GM23338 (cell line): Measurements from ENCODE around the gene MXRA8. TPM values are rescaled to one million over a fixed set of nuclear protein-coding genes. Genes with fewer than 3 reads are reported as not detected.

ENCODE experiments used
- ATAC-seq: fragments of 200-7000 bp; cut with Tn5 transposase; 3 replicates; pipeline ENCODE4 v1.9.1; 2020
- DNase-seq: peaks from one replicate; pipeline ENCODE4 v3.0.0-alpha.2; 2015; ENCODE audit warnings: low spot score
- H2AFZ ChIP-seq: fragments of 200-600 bp; sonication (generic); 2 replicates; pipeline ENCODE4 v1.8.0; 2016; ENCODE audit warnings: antibody characterized with exemption, mild to moderate bottlenecking, moderate library complexity
- H3F3A ChIP-seq: fragments of 200-600 bp; sonication (generic); replicated peaks from 2 replicates; pipeline ENCODE4 v1.8.0; 2017; ENCODE audit warnings: antibody characterized with exemption, mixed run types, low read depth
- H3K27ac ChIP-seq: fragments of 200-600 bp; sonication (generic); 2 replicates; pipeline ENCODE4 v1.6.1; 2016; ENCODE audit warnings: low read depth
- H3K27me3 ChIP-seq: fragments of 200-600 bp; sonication (generic); 2 replicates; pipeline ENCODE4 v1.8.0; 2016; ENCODE audit warnings: mild to moderate bottlenecking, mixed run types, moderate library complexity; ENCODE audit not compliant: insufficient read depth
- H3K36me3 ChIP-seq: fragments of 200-600 bp; sonication (generic); 2 replicates; pipeline ENCODE4 v1.8.0; 2016; ENCODE audit warnings: mild to moderate bottlenecking; ENCODE audit not compliant: insufficient read depth
- H3K4me1 ChIP-seq: fragments of 200-600 bp; sonication (generic); 2 replicates; pipeline ENCODE4 v1.8.0; 2016; ENCODE audit warnings: mild to moderate bottlenecking, moderate library complexity; ENCODE audit not compliant: insufficient read depth
- H3K4me2 ChIP-seq: fragments of 200-600 bp; sonication (generic); 2 replicates; pipeline ENCODE4 v1.7.1; 2017; ENCODE audit warnings: mixed run types
- H3K4me3 ChIP-seq: fragments of 200-600 bp; sonication (generic); 2 replicates; pipeline ENCODE4 v1.6.1; 2016; ENCODE audit warnings: mixed run types
- H3K79me2 ChIP-seq: fragments of 200-600 bp; sonication (generic); replicated peaks from 2 replicates; pipeline ENCODE4 v1.8.0; 2017; ENCODE audit warnings: mild to moderate bottlenecking; ENCODE audit not compliant: insufficient read depth
- H3K9me2 ChIP-seq: fragments of 200-600 bp; sonication (generic); 2 replicates; pipeline ENCODE4 v1.8.0; 2017; ENCODE audit not compliant: insufficient read depth
- H4K20me1 ChIP-seq: fragments of 200-600 bp; sonication (generic); replicated peaks from 2 replicates; pipeline ENCODE4 v1.8.0; 2017; ENCODE audit warnings: mild to moderate bottlenecking; ENCODE audit not compliant: insufficient read depth
- H3K27ac Mint-ChIP-seq: 2 replicates; pipeline ENCODE4 v1.8.0; 2020; ENCODE audit warnings: inconsistent platforms, mild to moderate bottlenecking, moderate library complexity, mixed read lengths
- H3K27me3 Mint-ChIP-seq: 3 replicates; pipeline ENCODE4 v1.8.0; 2022; ENCODE audit warnings: low read depth, mild to moderate bottlenecking, moderate library complexity, mixed read lengths, inconsistent platforms; ENCODE audit not compliant: insufficient read depth, poor library complexity
- H3K36me3 Mint-ChIP-seq: 3 replicates; pipeline ENCODE4 v1.8.0; 2021; ENCODE audit warnings: low read depth, mild to moderate bottlenecking, inconsistent platforms, moderate library complexity, mixed read lengths
- H3K4me1 Mint-ChIP-seq: 3 replicates; pipeline ENCODE4 v1.8.0; 2020; ENCODE audit warnings: mild to moderate bottlenecking, inconsistent platforms, mixed read lengths
- H3K4me3 Mint-ChIP-seq: 3 replicates; pipeline ENCODE4 v1.8.0; 2021; ENCODE audit warnings: moderate library complexity, mild to moderate bottlenecking, inconsistent platforms, mixed read lengths
- H3K9me3 Mint-ChIP-seq: 3 replicates; pipeline ENCODE4 v1.8.0; 2020; ENCODE audit warnings: moderate library complexity, mild to moderate bottlenecking, inconsistent platforms, mixed read lengths
- CREB1 ChIP-seq: fragments of 250-450 bp; sonication (Bioruptor Pico); IDR thresholded peaks from 2 replicates; pipeline ENCODE4 v1.5.0; 2020; ENCODE audit warnings: low read depth, mild to moderate bottlenecking, moderate library complexity
- EZH2 ChIP-seq: fragments of 200-600 bp; sonication (generic); IDR thresholded peaks from one replicate; pipeline ENCODE4 v1.8.0; 2017; ENCODE audit warnings: antibody characterized with exemption, mild to moderate bottlenecking, low read depth; ENCODE audit not compliant: unreplicated experiment
- EZH2phosphoT487 ChIP-seq: fragments of 200-600 bp; sonication (generic); IDR thresholded peaks from one replicate; pipeline ENCODE4 v1.8.1; 2018; ENCODE audit warnings: antibody characterized with exemption; ENCODE audit not compliant: unreplicated experiment
- JUNB ChIP-seq: IDR thresholded peaks from one replicate; pipeline ENCODE4 v1.6.1; 2016; ENCODE audit warnings: antibody characterized with exemption; ENCODE audit not compliant: unreplicated experiment
- NANOG ChIP-seq: IDR thresholded peaks from 2 replicates; pipeline ENCODE4 v1.6.1; 2016; ENCODE audit warnings: antibody characterized with exemption, borderline replicate concordance
- POLR2AphosphoS5 ChIP-seq: IDR thresholded peaks from 2 replicates; pipeline ENCODE4 v1.6.1; 2016; ENCODE audit warnings: antibody characterized with exemption, low read depth
- STAT1 ChIP-seq: IDR thresholded peaks from one replicate; pipeline ENCODE4 v1.6.1; 2016; ENCODE audit warnings: antibody characterized with exemption; ENCODE audit not compliant: unreplicated experiment
- ZNF114 ChIP-seq: fragments of 250-450 bp; sonication (Bioruptor Pico); IDR thresholded peaks from 2 replicates; pipeline ENCODE4 v1.5.0; 2020; ENCODE audit warnings: mild to moderate bottlenecking, moderate library complexity
- ZNF331 ChIP-seq: fragments of 250-450 bp; sonication (Bioruptor Pico); IDR thresholded peaks from 2 replicates; pipeline ENCODE4 v1.5.0; 2020; ENCODE audit warnings: low read depth, mild to moderate bottlenecking, moderate library complexity
- polyA plus RNA-seq: library from polyadenylated mRNA; unstranded; fragments of >200 nt; fragmentation: Nextera tagmentation; extraction: Ambion mirVana; gene quantifications from 2 replicates; pipeline ENCODE4 v1.2.1, GENCODE V29; 2016
- total RNA-seq: library from RNA; depleted of rRNA; stranded (reverse); fragments of >200 nt; shearing (Covaris generic); gene quantifications from 2 replicates; pipeline ENCODE4 v1.2.3, GENCODE V29; 2014
- TF ChIP-seq, protein P1 (sequence below): IDR thresholded peaks from one replicate; pipeline ENCODE4 v1.6.1; 2018; ENCODE audit warnings: antibody characterized with exemption; ENCODE audit not compliant: unreplicated experiment
- TF ChIP-seq, protein P2 (sequence below): IDR thresholded peaks from 2 replicates; pipeline ENCODE4 v1.6.1; 2016; ENCODE audit warnings: antibody characterized with exemption
- TF ChIP-seq, protein P3 (sequence below), 2 experiments: fragments of 200-600 bp in 1 of 2; sonication (generic) in 1 of 2; conservative IDR thresholded peaks; 2 replicates each; pipeline versions ENCODE4 v1.5.1 to v1.6.1; 2016 to 2017; ENCODE audit warnings: antibody characterized with exemption in 2 of 2, low read depth in 2 of 2, mild to moderate bottlenecking in 2 of 2, moderate library complexity in 1 of 2
- TF ChIP-seq, protein P4 (sequence below): fragments of 250-450 bp; sonication (Bioruptor Pico); IDR thresholded peaks from 2 replicates; pipeline ENCODE4 v1.5.0; 2020; ENCODE audit warnings: mild to moderate bottlenecking, moderate library complexity

Gene MXRA8
- total and polyA plus RNA-seq, 2 experiments from 2014 or later, result 9.1 to 17.2 TPM

GRCh38 chr1:1321477-1321876 lies 36.9 kb downstream of the MXRA8 start:
- Mint-ChIP-seq H3K36me3 (peaks cover 37% of the 10 kb centered on the region), H3K4me1 (peaks cover 15% of the 10 kb centered on the region), H3K4me3 (no peak overlapping the region), H3K27me3 (peaks cover 29% of the 10 kb centered on the region), H3K9me3 (no peaks in the 10 kb centered on the region; the same call in 2 of the 3 replicates), H3K27ac (no peak overlapping the region)
- H3K9me2 ChIP-seq, result no peaks in the 10 kb centered on the region
- no peak overlapping the region for H2AFZ ChIP-seq
- TF ChIP-seq CREB1 (CRISPR knock-in tag) (no peak), JUNB (no peak), EZH2phosphoT487 (no peak), STAT1 (no peak), NANOG (no peak), ZNF114 (CRISPR knock-in tag) (no peak), POLR2AphosphoS5 (no peak), ZNF331 (CRISPR knock-in tag) (no peak), EZH2 (no peak)
- TF ChIP-seq, protein P1, sequence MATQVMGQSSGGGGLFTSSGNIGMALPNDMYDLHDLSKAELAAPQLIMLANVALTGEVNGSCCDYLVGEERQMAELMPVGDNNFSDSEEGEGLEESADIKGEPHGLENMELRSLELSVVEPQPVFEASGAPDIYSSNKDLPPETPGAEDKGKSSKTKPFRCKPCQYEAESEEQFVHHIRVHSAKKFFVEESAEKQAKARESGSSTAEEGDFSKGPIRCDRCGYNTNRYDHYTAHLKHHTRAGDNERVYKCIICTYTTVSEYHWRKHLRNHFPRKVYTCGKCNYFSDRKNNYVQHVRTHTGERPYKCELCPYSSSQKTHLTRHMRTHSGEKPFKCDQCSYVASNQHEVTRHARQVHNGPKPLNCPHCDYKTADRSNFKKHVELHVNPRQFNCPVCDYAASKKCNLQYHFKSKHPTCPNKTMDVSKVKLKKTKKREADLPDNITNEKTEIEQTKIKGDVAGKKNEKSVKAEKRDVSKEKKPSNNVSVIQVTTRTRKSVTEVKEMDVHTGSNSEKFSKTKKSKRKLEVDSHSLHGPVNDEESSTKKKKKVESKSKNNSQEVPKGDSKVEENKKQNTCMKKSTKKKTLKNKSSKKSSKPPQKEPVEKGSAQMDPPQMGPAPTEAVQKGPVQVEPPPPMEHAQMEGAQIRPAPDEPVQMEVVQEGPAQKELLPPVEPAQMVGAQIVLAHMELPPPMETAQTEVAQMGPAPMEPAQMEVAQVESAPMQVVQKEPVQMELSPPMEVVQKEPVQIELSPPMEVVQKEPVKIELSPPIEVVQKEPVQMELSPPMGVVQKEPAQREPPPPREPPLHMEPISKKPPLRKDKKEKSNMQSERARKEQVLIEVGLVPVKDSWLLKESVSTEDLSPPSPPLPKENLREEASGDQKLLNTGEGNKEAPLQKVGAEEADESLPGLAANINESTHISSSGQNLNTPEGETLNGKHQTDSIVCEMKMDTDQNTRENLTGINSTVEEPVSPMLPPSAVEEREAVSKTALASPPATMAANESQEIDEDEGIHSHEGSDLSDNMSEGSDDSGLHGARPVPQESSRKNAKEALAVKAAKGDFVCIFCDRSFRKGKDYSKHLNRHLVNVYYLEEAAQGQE, result no peak
- TF ChIP-seq, protein P2, sequence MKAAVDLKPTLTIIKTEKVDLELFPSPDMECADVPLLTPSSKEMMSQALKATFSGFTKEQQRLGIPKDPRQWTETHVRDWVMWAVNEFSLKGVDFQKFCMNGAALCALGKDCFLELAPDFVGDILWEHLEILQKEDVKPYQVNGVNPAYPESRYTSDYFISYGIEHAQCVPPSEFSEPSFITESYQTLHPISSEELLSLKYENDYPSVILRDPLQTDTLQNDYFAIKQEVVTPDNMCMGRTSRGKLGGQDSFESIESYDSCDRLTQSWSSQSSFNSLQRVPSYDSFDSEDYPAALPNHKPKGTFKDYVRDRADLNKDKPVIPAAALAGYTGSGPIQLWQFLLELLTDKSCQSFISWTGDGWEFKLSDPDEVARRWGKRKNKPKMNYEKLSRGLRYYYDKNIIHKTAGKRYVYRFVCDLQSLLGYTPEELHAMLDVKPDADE, result no peak
- TF ChIP-seq, protein P3, sequence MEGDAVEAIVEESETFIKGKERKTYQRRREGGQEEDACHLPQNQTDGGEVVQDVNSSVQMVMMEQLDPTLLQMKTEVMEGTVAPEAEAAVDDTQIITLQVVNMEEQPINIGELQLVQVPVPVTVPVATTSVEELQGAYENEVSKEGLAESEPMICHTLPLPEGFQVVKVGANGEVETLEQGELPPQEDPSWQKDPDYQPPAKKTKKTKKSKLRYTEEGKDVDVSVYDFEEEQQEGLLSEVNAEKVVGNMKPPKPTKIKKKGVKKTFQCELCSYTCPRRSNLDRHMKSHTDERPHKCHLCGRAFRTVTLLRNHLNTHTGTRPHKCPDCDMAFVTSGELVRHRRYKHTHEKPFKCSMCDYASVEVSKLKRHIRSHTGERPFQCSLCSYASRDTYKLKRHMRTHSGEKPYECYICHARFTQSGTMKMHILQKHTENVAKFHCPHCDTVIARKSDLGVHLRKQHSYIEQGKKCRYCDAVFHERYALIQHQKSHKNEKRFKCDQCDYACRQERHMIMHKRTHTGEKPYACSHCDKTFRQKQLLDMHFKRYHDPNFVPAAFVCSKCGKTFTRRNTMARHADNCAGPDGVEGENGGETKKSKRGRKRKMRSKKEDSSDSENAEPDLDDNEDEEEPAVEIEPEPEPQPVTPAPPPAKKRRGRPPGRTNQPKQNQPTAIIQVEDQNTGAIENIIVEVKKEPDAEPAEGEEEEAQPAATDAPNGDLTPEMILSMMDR (conservative IDR thresholded peaks at IDR 0.05; ENCODE audit: low read depth in 2 of 2), result no peak
- TF ChIP-seq, protein P4, sequence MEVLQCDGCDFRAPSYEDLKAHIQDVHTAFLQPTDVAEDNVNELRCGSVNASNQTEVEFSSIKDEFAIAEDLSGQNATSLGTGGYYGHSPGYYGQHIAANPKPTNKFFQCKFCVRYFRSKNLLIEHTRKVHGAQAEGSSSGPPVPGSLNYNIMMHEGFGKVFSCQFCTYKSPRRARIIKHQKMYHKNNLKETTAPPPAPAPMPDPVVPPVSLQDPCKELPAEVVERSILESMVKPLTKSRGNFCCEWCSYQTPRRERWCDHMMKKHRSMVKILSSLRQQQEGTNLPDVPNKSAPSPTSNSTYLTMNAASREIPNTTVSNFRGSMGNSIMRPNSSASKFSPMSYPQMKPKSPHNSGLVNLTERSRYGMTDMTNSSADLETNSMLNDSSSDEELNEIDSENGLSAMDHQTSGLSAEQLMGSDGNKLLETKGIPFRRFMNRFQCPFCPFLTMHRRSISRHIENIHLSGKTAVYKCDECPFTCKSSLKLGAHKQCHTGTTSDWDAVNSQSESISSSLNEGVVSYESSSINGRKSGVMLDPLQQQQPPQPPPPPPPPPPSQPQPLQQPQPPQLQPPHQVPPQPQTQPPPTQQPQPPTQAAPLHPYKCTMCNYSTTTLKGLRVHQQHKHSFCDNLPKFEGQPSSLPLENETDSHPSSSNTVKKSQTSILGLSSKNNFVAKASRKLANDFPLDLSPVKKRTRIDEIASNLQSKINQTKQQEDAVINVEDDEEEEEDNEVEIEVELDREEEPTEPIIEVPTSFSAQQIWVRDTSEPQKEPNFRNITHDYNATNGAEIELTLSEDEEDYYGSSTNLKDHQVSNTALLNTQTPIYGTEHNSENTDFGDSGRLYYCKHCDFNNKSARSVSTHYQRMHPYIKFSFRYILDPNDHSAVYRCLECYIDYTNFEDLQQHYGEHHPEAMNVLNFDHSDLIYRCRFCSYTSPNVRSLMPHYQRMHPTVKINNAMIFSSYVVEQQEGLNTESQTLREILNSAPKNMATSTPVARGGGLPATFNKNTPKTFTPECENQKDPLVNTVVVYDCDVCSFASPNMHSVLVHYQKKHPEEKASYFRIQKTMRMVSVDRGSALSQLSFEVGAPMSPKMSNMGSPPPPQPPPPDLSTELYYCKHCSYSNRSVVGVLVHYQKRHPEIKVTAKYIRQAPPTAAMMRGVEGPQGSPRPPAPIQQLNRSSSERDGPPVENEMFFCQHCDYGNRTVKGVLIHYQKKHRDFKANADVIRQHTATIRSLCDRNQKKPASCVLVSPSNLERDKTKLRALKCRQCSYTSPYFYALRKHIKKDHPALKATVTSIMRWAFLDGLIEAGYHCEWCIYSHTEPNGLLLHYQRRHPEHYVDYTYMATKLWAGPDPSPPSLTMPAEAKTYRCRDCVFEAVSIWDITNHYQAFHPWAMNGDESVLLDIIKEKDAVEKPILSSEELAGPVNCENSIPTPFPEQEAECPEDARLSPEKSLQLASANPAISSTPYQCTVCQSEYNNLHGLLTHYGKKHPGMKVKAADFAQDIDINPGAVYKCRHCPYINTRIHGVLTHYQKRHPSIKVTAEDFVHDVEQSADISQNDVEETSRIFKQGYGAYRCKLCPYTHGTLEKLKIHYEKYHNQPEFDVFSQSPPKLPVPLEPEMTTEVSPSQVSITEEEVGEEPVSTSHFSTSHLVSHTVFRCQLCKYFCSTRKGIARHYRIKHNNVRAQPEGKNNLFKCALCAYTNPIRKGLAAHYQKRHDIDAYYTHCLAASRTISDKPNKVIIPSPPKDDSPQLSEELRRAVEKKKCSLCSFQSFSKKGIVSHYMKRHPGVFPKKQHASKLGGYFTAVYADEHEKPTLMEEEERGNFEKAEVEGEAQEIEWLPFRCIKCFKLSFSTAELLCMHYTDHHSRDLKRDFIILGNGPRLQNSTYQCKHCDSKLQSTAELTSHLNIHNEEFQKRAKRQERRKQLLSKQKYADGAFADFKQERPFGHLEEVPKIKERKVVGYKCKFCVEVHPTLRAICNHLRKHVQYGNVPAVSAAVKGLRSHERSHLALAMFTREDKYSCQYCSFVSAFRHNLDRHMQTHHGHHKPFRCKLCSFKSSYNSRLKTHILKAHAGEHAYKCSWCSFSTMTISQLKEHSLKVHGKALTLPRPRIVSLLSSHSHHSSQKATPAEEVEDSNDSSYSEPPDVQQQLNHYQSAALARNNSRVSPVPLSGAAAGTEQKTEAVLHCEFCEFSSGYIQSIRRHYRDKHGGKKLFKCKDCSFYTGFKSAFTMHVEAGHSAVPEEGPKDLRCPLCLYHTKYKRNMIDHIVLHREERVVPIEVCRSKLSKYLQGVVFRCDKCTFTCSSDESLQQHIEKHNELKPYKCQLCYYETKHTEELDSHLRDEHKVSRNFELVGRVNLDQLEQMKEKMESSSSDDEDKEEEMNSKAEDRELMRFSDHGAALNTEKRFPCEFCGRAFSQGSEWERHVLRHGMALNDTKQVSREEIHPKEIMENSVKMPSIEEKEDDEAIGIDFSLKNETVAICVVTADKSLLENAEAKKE (CRISPR knock-in tag), result no peak
- no peak for ATAC-seq
- no peak overlapping the region for H3K4me2 ChIP-seq
- H3K36me3 ChIP-seq, result no peaks in the 10 kb centered on the region
- H3K27me3 ChIP-seq, result no peaks in the 10 kb centered on the region
- H3K4me1 ChIP-seq, result peaks cover 3% of the 10 kb centered on the region; the same call in 1 of the 2 replicates
- H3K4me3 ChIP-seq, result no peak overlapping the region
- no peak for DNase-seq
- peaks cover 75% of the 10 kb centered on the region for H3K79me2 ChIP-seq
- H3F3A ChIP-seq, result peaks cover 6% of the 10 kb centered on the region; the same call in 1 of the 2 replicates
- peaks cover 16% of the 10 kb centered on the region for H4K20me1 ChIP-seq
- H3K27ac ChIP-seq, result no peak overlapping the region
